Measurements from ENCODE around the gene SCAPER.
A peak's percentile ranks its signal among the peaks of the same experiment; 100 is the strongest.

The SCAPER gene

DNA sequence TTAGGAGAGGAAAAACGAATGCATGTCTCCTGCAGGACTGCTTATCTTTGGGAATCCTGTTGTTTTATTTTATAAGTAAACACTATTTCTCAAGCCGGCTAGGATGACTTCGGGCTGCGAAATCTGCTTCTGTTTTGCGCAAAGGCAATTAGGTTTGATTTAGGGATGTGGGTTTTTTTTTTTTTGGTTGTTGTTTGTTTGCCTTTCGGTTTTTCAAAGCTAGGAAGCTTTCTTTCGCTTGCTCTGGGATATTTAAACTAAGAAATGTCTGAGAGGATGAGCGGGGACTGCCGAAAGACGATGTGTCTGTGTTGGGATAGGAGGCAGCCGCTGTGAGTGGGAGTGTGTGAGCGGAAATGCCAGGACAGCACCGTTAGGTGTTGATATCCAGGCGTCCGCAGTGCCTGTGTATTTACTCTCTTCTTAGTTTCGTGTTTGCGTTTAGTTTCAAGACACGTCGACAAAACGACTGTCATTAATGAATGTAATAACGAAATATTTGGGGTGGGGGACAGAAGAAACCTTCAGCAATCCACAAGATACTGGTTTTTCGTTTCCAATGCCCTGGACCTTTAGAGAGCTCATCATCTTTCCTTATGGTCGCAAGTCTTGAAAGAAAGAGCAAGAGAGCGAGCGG is 568.0 kb downstream of the SCAPER start:
- DNase-seq (ENCODE audit: low read depth): peak; percentile 35
- no peak for TF ChIP-seq CTCF (IDR thresholded peaks at IDR 0.05; ENCODE audit: low read length, missing control alignments)
- H3K4me3 ChIP-seq (replicated peaks; ENCODE audit: low read depth, low read length): peak overlapping the region; percentile 51

DNA sequence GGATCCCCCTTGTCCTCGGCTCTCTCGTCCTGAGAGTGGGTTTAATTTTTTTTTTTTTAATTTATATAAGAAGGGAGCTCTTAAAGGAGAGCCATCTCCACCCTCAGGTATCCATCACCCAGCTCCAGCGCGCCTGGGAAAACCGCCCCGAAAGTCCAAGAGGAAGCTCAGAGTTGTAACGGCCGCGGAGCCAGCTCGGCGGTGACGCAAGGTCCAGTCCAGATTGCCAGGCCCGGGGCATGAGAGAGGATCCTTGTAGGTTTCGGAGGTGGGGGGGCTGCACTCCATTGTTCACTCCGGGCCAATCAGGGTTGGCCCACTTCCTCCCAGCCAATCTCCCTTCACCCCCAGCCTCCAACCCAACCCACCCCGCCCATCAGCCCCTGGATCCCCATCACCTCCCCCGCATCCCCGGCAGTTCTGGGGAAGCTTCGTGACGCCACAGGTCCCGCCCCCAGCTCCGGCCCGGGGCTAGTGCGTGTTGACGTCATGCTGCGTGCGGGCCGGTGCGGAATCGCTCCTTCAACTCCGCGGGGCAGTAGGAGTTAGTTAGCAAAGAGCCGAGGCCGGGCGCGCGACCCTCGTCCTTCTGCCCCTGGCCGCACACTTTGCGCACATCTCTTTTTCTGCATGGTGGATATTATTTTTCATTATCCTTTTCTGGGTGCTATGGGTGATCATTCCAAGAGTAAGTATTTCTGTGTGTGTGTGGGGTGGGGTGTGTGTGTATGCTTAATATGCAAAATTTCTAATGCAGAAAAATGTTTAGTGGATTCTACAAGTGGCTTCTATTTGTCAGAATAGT is 568.7 kb downstream of the SCAPER start, which contains the start of gene ISL2:
TSS of gene ISL2 (plus strand) at position 520 of the 805 bp plus-strand sequence. CDS start at position 631, 111 bp downstream.
- DNase-seq (ENCODE audit: low read depth): peak; percentile 89
- TF ChIP-seq CTCF (IDR thresholded peaks at IDR 0.05; ENCODE audit: low read length, missing control alignments): no peak

GRCh38 chr15:76335307-76336253 is 569.6 kb downstream of the SCAPER start:
- DNase-seq (ENCODE audit: low read depth): no peak
- no peak for TF ChIP-seq CTCF (IDR thresholded peaks at IDR 0.05; ENCODE audit: low read length, missing control alignments)
- peak overlapping the region; percentile 51 for H3K4me3 ChIP-seq (replicated peaks; ENCODE audit: low read depth, low read length)

More for the DNA sequence above, 568.7 kb downstream of the SCAPER start, which contains the start of gene ISL2:
- H3K4me3 ChIP-seq (replicated peaks; ENCODE audit: low read depth, low read length): peak within 1 kb of the TSS; percentile 51

GRCh38 chr15:76334438-76335306 is 570.5 kb downstream of the SCAPER start:
- TF ChIP-seq CTCF (IDR thresholded peaks at IDR 0.05; ENCODE audit: low read length, missing control alignments): no peak
- no peak for DNase-seq (ENCODE audit: low read depth)
- no peak overlapping the region for H3K4me3 ChIP-seq (replicated peaks; ENCODE audit: low read depth, low read length)

DNA sequence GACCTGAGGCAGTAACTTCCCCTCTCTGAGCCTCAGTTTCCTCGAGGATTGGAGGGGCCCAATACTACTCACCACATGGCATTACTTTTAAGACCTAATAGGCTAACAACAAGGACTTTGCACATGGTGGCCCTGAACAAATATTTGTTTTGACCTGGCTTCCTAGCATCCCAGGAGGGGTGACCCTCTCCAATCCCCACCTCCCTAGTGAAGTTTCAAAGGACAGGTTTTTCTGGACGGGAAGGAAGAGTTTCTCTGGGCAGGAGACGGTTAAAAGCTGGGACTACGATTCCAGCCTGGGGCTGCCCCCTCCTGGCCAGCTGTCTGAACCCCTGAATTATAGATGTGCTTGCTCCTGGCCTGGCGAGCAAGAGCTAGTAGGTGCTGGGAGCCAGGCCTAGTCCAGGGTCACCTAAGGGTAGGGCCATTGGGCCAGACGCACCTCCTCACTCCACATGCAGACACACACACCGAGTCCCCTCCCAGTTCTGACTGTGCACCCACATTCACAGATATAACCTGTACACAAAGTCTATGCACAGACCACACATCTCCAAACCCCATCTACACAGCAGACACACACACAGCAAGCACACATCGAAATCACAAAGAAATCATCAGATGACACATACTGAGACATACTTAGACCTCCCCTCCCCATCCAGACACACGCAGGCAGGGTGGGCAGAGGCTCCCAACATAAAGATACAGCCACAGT is 571.3 kb downstream of the SCAPER start:
- no peak overlapping the region for H3K4me3 ChIP-seq (replicated peaks; ENCODE audit: low read depth, low read length)
- DNase-seq (ENCODE audit: low read depth): no peak
- TF ChIP-seq CTCF (IDR thresholded peaks at IDR 0.05; ENCODE audit: low read length, missing control alignments): peak; percentile 22

All from fibroblast of pulmonary artery (primary cell).